ENCODE measurements around the gene MYH7.
"Not testable (repeated sequence)": the region's sequence is repeated elsewhere in the genome, so short reads cannot be mapped to it uniquely, and the experiment has no call there.

Gene MYH7

DNA sequence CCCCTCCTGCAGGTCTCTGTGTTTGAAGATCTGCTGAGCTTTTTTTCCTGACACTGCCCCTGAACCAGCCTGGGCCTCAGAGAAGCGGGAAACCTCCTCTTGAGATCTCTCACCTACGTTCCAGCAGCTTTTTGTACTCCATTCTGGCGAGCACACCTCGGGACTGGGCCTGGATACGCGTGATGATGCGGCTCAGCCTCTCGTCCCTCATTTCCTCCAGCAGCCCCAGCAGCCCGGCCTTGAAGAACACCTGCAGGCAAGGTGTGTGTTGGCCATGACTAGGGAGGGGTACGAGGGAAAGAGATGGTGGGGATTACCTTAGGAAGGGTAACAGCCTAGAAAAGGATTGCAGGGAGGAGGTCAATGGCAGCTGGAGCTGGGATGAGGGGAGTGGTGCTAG, 10.3 kb downstream of the MYH7 start:
- TF ChIP-seq, protein P1, sequence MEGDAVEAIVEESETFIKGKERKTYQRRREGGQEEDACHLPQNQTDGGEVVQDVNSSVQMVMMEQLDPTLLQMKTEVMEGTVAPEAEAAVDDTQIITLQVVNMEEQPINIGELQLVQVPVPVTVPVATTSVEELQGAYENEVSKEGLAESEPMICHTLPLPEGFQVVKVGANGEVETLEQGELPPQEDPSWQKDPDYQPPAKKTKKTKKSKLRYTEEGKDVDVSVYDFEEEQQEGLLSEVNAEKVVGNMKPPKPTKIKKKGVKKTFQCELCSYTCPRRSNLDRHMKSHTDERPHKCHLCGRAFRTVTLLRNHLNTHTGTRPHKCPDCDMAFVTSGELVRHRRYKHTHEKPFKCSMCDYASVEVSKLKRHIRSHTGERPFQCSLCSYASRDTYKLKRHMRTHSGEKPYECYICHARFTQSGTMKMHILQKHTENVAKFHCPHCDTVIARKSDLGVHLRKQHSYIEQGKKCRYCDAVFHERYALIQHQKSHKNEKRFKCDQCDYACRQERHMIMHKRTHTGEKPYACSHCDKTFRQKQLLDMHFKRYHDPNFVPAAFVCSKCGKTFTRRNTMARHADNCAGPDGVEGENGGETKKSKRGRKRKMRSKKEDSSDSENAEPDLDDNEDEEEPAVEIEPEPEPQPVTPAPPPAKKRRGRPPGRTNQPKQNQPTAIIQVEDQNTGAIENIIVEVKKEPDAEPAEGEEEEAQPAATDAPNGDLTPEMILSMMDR (IDR thresholded peaks at IDR 0.05; ENCODE audit: extremely low read depth, missing control alignments), result no peak
- DNase-seq (ENCODE audit: low spot score), result no peak

DNA sequence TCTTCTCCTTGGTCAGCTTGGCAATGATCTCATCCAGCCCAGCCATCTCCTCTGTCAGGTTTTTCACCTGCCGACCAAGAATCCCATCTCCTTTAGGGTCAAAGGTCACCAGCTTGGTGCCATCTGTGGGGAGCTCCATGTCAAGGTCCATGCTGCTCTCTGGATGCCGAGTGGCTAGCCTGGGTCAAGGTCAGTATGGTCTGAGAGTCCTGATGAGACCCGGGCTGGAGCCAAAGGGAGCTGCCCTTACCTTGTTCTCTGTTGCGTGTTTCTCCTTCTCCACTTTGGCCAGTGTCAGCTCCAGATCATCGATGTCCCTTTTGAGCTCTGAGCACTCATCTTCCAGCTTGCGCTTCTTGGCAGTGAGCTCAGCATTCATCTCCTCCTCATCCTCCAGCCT, 11.8 kb downstream of the MYH7 start:
- no peak for DNase-seq (ENCODE audit: low spot score)
- TF ChIP-seq, protein P1 (IDR thresholded peaks at IDR 0.05; ENCODE audit: extremely low read depth, missing control alignments), result no peak

DNA sequence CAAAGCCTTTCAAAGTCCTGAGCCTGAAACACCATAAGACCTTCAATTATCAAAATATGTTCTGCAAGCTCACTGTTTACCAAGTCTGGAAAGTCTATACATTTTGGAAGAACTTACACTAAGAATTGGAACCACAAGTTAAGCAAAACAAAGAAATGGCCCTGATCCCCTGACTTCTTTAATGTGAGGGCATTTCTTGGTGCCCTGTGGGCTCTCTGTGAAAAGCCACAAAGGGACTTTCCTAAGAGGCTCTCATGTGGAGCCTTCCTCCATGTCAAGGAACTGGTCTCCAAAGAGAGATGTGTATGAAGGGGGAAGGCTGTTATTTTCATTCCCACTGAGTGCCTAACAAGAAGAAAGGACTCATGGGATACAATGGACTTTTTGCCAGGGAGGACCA, 13.9 kb downstream of the MYH7 start:
- TF ChIP-seq, protein P1 (IDR thresholded peaks at IDR 0.05; ENCODE audit: extremely low read depth, missing control alignments), result no peak
- no peak for DNase-seq (ENCODE audit: low spot score)

DNA sequence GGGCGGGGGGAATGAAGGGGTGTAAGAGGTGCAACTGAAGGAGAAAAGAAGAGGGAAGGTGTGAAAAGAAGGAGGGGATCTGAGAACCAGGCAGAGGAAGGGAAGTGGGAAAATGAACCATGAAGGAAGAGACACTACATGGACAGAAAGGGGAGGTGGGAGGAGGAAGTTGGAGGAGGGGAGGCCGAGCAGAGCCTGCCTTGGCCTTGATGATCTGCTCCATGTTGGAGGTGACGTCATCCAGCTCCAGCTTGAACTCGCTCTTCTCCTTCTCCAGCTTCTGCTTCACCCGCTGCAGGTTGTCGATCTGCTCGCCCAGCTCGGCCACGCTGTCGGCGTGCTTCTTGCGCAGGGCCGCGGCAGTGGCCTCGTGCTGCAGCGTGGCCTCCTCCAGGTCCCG, 15.8 kb downstream of the MYH7 start:
- not testable (repeated sequence) for DNase-seq (ENCODE audit: low spot score)

DNA sequence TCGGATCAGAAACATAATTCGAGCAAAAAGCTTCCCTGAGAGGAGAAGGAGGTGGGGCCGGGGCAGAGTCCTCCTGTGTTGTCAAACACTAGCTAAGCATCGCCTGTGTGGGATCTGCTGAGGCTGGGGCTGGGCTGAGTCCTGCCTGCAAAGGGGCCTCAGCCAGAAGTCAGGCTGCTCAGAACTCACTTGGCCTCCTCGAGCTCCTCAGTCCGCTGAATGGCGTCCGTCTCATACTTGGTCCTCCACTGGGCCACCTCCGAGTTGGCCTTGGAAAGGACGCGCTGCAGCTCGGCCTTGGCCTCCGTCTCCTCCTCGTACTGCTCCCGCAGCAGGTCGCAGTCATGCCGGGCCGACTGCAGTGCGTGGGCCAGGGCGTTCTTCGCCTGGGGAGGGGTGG, 17.4 kb downstream of the MYH7 start:
- TF ChIP-seq, protein P1 (IDR thresholded peaks at IDR 0.05; ENCODE audit: extremely low read depth, missing control alignments), result no peak
- DNase-seq (ENCODE audit: low spot score), result no peak

DNA sequence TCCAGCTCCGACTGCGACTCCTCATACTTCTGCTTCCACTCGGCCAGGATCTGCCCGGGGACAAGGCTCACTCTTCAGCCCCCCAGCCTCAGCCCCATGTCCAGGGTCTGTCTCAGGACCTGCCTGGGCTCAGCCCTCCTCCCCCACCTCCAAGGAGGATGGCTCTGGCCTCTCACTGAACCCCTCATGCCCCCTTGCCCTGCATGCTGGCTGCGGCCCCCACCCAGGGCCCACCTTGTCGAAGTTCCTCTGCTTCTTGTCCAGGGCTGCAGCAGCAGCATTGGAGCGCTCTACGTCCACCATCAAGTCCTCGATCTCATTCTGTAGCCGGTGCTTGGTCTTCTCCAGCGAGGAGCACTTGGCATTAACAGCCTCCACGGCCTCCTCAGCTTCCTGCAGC, 18.2 kb downstream of the MYH7 start:
- DNase-seq (ENCODE audit: low spot score), result not testable (repeated sequence)

DNA sequence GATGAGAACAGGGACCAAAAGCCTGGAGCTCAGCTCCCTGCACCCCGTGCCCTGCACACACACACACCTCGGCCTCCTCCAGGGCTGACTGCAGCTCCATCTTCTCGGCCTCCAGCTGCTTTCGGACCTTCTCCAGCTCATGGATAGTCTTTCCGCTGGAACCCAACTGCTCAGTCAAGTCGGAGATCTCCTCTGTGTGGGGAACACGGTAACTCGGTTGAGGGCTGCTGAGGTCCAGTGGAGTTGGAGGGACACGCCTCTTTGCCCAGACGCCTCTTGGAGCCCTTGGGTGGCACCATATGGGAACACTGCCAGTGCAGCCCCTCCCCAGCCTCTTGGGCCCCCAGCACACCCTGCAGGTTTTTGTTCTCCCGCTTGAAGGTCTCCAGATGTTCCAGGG, 18.7 kb downstream of the MYH7 start:
- no peak for DNase-seq (ENCODE audit: low spot score)
- TF ChIP-seq, protein P1 (IDR thresholded peaks at IDR 0.05; ENCODE audit: extremely low read depth, missing control alignments), result no peak

DNA sequence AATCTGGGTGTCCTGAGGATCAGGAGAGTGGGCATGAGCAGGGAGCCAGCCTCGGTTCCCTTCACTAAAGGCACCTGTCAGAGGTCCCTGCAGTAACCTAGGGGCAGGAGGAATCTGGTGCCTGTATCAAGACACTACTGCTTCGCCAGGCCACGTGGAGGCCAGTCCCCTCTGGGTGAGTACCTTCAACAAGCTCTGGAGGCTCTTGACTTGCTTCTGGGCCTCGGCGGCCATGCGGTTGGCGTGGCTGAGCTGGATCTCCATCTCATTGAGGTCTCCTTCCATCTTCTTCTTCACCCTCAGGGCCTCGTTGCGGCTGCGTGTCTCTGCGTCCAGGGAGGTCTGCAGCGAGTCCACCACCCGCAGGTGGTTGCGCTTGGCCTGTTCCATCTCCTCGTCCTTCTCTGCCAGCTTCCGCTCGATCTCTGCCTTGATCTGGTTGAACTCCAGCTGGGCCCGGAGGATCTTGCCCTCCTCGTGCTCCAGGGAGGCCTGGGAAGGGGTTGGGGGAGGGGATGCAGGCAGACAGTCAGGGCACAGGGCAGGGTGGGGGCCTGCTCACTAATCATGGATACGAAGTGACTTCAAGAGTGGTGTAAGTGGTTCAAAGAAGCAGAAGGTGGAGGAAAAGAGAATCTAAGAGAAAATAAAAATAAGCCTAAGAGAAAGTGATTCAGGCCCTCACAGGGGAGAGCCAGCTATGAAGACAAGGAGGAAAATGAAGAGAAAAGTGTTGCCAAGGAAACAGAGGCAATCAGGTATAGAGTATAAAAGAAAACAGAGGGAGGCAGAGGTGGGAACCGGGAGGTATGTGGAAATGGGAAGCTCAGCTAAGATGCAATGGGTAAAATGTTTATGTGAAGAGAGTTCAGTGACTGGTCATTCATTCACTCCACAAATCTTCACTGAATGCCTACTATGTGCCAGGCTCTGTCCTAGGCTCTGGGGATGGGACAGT, 19.4 kb downstream of the MYH7 start:
- no peak for DNase-seq (ENCODE audit: low spot score)
- TF ChIP-seq, protein P1 (IDR thresholded peaks at IDR 0.05; ENCODE audit: extremely low read depth, missing control alignments), result no peak
